Right forelimb (tissue), 1 donor: ENCODE measurements around the gene CACNA1S.

ENCODE experiments used
- DNase-seq: peaks from one replicate; pipeline ENCODE4 v3.0.0-alpha.2; 2018

Gene CACNA1S

DNA sequence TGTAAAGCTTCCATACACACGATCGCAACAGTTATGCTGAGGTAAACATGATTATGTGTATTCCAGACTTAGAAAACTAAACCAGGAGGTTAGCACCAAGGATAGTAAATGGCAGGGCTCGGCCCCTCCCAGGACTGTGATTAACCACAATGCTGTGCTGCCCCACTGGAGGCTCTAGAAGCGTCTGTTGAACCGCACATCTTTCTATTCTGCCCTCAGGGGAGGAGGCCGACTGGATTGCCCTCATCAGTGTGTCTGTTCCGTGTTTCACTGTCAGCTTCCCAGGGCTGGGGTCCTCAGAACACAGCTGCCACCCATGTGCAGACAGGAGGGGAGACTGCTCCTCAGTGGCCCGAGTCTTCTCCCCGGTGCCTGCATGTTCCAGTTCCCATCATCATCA lies 27.5 kb upstream of the CACNA1S start:
- DNase-seq: no peak

DNA sequence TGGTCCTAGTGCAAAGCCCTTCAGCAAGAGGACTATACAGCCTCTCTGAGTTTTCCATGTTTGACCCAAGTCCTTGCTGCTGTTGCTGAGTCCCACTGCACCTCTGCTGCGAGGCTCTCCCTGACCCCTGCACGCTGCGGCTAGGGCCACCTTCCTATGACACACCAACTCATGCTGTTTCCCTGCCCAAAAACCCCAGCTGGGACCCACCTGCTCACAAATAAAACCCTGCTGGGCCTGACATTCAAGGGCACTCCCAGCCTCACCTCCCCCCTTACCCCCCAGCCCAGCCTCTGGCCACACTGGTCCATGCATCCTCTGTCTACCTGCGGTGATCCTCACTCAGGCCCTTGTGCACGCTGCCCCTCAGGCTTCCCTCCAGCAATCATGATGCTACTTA lies 27.1 kb upstream of the CACNA1S start:
- no peak for DNase-seq

DNA sequence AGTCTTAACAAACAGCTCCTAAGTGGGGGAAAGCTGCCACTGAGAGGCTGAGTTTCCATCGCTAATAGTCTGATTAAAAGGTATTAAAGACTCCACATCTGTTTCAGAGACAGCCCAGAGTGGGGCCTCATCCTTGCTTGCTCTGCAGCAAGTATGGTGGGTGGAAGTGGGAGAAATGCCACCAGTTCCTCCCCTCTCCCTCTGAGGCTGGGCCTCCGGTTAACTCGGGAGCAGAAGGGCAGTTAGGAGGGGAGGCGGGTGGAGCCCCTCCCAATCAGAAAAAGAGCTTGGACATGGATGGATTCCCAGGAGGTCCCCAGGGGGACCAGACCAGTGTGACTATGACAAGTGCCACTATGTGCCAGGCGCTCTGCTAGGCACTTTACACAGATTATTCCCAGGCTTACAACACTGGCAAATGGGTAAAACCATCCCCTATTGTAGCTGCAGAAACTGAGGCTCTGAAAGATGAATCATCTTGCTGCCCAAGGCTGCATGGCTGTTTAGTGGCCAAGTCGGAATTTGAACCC lies 26.1 kb upstream of the CACNA1S start:
- DNase-seq: no peak

DNA sequence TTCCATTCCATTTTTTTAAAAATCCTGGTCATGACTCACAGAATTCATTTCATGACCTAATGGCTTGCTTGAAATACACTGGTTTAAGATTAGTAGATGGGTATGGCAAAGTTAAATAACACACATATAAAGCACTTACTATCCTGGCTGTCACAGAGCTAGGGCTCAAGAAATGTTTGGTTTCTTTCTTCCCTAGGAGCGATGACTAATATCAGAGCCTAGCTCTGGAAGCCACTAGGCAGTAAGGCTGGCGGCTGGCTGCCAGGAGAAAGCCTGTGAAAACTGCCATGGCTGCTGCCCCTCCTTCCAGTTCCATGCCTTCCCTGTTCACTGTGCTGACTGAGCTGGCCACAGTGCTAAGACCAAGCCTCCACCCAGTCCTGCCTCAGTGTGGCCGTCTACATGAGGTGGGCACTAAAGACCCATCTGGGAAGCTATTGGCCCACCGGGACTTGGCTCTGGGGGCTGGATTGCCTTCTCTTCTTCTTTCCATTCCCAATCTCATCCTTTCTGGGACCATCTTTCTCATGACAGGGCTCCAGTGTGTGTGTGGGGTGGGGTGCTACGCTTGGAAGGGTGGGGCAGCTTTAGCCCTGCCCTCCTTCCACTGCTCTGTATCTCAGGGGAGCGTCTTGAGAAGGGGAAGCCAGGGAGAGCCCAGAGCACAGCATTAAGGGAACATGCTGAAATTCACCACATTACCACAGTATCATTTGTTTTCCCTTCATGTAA lies 25.5 kb upstream of the CACNA1S start:
- no peak for DNase-seq

DNA sequence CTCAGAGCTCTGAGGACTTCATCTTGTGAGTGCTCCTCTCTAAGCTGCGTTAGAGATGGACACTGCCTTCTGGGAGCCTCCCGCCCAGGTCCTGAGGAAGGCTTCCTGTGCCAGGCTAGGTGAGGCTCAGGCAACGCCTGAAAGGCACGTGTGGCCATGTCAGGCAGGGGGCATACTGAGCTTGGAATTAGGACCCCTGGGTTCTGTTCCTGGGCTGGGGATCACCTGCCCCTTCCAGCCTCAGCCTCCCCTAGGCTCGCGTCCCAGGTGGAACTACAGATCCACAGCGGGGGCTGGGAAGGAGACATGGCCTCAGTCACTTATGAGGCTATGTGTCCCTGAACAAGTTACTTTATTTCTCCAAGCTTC lies 24.8 kb upstream of the CACNA1S start:
- no peak for DNase-seq

DNA sequence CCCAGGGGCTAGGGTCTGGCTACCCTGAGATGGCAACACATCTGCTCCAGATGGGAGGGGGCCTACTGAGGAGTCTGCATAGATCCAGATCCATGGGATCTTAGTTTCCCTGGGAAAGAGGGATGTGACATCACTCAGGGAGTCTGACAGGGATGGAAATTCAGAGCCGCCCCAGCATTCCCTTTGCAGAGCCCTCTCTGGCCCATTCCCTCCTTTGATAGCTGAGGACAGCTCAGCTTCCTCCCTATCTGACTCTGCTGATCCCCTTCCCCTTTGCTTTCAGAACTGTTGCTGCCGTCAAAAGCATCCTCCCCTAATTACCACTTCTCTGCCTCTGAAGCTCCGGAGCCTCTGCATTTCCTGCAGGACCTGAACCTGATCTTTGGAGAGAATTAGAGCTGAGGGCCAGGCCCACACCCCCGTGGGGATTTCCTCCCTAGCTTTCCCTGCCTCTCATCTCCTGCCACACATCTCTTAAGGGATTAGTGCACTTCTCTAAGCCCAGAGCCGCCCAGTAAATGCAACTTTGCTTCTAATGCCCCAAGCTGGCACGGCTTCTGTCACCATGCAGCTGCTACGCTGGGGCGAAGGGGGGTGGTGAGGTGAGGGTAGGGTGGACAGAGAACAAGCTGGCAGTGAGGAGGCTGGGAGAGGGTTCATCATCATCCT lies 24.3 kb upstream of the CACNA1S start:
- no peak for DNase-seq

DNA sequence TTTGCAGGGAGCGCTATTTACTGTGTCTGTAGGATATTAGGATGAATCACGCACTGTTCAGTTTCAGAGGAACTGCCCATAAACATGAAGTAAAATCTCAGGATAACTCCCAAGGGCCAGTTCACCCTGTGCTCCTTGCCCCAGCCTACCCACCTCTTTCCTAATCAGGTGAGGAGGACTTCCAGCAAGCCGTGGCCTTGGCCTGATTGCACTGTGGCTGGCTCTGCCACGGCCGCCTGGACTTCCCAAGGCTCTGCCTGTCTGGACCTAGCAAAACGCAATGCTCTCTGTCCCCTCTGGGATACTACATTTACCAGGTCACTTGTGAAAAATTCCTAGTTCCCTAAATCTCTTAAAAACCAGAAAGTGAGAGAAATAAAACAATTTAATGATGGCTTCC lies 22.2 kb upstream of the CACNA1S start:
- DNase-seq: no peak

DNA sequence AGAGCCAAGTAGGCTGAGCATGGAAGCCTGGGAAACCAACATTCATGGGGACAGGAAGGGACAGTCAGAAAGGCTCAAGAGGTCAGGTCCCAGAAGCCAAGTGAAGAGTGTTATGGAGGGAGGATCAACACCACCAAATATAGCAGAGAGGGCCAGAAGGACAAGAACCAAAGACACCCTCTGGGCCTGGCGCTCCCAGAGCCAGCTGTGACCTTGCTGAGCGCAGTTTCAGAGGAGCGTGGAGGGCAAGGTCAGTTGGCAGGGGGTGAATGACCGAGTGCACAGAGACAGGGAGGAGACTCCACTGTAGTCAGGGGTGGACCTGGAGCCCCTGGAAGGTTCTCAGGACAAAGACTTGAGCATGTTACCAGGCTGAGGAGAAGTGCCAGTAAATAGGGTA lies 19.2 kb upstream of the CACNA1S start:
- no peak for DNase-seq

DNA sequence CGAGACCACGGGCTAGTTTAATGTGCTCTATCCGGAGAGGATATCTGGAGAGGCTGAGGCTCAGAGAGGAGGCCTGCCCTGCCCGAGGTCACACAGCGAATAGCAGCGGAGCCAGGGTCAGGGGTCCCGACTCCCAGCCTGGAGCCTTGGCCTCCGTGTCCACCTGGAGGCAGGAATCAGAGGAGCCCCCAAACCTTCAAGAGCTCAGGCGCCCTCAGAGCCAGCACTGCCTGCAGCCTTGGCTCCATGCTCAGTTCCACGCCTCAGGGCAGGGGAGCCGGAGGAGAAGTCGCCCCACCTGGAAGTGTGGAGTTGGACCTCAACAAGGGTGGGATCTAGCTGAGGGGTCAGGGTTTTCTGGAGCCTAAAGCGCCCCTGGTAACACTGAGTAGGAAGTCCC lies 16.7 kb upstream of the CACNA1S start:
- DNase-seq: no peak

DNA sequence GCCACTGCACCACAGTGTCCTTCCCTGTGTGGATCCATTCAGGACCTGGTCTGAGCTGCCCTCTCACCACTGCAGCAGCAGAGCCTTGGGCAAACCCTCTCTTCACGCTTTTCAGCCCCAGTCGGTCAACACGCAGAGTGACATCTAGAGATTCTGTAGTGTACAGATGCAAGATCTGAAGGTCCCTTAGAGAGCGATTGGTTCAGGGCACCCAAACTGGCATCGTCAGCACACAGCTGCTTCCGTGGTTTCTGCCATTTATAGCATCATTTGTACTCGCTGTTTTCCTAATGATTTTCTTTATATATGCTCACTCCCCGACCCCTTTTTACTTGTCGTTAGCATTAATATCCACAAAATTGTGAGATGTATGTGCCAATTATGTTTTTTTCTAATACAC lies 16.2 kb upstream of the CACNA1S start:
- DNase-seq: no peak

DNA sequence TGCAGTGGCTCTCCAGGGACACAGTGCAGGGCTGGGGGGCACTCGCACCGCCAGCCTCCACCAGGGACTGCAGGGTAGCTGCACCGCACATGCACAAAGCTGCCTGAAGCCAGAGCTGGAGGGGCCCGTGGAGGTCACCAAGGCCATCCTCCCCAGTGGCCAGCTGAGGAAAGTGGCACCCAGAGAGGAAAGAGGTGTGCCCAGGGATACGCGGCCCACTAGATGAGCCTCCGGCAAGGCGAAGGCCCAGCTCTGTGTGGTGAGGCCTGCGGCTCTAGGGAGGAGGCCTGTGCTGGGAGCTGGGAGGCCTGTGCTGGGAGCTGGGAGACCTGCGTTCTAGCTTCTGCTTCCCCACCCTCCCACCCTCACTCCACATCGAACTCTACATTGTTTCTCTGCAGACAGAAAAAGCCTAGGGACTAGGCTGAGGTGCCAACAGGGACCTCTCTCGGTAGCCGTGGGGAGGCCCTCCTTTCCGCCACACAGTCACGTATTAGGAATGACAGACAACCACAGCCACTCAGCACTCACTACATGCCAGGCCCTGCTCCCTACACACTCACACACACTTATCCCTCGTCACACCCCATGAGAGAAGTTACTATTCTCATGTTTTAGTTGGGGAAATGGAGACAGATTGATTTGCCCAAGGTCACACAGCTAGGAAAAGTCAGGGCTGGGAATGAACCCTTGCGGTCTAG lies 15.7 kb upstream of the CACNA1S start:
- DNase-seq: no peak

DNA sequence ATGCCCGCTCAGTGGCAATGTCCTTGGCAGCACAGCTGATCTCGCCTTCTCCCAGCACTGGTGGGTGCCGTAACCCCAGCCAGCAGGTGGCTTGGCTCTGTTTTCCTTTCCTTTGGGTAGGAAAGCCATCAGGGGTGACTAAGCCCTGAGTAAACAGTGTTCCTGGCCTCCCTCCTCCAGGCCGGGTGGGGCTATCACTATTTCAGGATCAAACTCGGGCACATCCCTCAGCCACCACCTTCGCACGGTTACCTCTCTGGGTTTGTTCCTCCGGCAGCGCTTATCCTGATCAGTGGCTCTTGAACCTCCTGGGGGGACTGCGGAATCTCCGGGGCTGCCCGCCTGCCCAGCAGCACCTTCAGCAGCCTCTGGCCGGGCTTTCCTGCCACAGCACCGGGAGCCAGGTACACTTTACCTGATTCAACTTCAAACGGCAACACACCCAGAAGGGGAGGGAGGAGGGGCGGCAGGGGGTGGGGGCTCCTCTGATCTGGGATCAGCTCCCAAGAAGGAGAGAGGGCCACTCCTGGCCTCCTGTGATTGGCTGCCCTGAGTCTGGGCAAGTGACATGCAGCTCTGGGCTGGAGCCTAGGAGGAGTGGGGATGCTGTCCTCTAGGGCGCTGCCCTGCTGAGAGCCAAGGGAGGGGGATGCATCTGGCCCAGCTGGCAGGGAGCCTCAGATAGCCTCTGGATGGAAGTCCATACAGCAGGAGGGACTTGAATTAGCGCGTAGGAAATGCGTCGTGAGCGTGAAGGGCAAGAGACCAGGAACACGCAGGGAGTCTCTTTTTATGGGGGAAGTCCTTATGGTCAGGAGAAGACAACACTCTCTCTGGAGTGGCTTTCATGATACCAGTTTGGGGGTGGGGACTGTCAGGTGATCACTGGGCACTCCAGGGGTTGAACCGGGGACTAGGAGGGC lies 14.9 kb upstream of the CACNA1S start, which contains the start of gene ASCL5:
Gene ASCL5, minus strand, starts transcription at position 353 of the 923 bp plus-strand sequence. CDS start 11,812 bp downstream, outside the sequence.
- DNase-seq: no peak

DNA sequence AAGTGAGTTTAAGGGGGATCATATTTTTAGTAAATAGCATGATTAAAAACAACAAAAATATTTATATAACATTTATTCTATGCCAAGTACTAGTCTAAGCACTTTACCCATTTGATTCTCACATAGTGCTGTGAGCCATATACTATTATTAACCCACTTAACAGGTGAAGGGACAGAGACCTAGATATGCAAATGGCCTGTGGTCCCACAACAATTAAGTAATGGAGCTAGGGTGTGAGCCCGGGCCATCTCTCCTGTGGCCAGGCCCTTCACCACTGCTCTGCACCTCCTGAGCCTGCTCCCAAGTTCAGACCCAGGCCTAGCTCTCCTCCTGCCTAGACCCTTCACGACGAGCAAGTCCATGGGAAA lies 14.2 kb upstream of the CACNA1S start:
- no peak for DNase-seq

DNA sequence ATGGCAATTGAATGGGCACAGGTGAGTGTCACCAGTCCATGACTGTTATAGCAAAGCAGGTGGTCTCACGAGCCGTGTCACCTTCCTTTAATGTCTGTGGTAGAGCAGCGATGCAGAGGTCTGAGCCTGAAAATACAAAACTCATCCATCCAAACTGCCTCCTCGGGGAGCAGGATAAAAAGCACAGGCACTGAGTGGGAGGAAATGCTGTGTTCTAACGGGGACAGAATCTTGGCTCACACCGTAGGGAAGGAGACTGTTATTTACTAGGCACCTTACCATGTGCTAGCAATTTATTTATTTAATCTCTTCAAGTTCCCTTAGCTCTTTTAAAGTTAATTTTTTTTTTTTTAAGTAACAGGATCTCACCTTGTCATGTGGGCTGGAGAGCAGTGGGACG lies 13.6 kb upstream of the CACNA1S start:
- DNase-seq: no peak

DNA sequence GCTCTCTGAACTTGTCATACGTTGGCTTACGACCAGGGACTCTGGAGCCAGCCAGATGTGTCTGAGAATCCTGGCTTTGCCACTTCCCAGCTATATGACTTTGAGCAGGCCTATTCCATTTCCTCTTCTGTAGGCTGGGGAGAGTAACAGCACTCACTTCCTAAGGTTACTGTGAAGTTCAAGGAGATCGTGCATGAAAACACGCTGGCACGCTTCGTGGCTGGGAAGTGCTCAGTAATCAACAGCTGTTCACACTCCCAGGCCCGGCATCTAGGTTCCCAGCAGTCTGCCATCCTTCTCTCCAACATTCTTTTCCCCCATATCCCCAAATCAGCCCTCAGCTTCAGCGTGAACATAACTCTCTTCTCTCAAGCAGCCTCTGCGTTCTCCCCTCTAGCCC lies 12.8 kb upstream of the CACNA1S start:
- DNase-seq: no peak

DNA sequence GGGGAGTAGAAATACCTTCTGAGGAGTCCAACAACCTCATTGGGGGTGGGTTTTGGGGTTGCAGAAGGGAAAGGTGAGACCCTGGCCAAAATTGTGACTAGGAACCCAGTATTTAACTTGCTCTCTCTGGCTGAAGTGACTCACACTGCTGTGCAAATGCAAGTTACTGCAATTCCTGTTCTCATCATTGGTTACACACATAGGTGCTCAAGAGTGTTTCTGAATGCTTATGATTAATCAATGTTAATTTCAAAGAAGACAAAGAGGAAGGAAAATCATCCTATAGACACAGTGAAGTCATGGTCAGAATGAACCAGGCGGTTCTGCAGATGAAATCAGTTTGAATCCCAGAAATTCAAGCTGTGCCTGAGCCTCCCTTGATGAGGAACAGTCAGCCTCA lies 11.6 kb upstream of the CACNA1S start:
- DNase-seq: no peak

DNA sequence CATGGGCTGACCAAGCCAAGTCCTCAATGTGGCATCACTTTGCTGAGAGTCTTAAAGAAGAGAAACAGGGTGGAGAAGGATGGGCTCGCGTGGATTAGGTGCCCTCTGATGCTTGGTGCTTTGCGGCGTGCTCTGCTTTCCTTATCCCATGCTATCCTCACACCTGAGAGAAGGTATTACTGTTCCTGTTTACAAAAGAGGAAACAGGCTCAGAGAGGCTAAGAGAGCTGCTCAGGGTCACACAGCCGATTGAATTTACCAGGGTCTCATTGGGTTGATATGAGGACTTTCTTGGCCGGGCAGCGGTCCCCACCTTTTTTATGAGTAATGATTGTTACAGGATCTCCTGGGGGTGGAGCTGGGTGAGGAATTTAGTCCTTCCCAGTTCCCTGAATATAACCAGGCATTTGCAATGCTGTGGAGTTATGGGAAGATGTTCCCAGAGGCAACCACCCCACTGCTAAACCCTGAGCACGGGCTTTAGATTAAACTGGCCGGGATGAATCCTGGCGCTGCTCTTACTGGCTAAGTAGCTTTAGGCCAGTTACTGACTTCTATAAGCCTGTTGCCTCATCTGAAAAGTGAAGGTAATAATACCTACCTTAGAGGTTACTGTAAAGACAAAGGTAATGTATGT lies 10.2 kb upstream of the CACNA1S start:
- DNase-seq: no peak

DNA sequence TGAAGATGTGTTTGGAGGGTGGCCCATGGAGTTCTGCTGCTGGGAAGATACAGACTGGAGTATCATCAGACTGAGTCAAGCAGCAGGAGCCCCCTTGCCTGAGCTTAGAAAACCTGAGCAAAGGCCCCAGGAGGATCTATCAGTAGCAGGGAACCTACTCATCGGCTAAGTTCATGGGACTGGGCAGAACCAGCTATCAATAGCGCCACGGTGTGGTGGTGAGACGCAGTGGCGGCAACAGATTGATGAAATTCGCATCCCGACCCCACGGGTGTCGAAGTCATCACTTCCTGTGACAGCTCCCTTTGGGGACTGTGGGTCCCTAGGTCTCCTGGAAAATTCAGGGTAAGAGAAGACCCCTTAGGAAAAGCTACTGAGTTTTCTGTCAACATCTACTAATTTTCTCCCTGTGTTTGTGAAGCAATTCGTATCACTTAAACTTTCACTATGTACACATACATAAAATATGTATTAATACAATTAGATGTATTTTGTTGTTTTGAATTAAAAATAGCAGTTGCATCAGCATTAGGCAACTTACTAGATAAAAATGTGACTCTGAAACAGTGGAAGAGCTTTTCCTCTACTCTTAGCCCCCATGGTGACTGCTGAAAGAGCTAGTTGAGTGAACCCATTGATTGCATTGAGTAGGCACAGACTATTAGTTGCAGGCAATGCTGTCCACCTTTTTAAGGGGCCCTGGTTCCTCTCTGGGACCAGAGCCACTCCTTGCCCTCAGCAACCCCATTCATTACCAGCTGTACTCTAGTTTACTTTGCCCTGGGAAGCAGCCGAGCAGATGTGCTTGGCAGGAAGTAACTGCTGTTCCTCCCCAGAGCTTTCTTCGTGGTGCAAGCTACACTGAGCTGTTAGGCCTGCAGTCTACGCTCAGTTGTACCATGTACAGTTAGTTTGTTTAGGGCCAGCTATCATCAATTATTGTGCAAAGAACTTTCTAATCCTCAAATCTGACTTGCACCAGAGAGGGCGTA lies 7.3 kb upstream of the CACNA1S start:
- no peak for DNase-seq

DNA sequence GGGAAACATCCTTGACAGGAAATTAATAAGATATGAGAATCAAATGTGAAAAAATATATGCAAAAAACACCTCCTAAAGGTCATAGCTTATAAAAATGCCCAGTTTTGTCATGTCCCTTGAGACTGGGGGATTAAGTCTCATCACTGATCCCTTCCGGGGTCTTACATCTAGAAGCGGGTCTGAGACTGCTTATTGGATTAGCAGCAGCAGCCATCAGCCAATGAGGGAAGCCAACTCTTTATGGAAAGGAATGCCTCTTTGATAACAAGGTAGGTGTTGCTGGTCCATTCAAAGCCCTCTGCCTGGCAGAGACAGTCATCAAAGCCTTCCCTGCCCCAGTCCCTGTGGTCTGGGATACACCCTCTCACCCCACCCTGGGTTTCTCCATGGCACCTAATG lies 3.9 kb upstream of the CACNA1S start:
- DNase-seq: no peak

DNA sequence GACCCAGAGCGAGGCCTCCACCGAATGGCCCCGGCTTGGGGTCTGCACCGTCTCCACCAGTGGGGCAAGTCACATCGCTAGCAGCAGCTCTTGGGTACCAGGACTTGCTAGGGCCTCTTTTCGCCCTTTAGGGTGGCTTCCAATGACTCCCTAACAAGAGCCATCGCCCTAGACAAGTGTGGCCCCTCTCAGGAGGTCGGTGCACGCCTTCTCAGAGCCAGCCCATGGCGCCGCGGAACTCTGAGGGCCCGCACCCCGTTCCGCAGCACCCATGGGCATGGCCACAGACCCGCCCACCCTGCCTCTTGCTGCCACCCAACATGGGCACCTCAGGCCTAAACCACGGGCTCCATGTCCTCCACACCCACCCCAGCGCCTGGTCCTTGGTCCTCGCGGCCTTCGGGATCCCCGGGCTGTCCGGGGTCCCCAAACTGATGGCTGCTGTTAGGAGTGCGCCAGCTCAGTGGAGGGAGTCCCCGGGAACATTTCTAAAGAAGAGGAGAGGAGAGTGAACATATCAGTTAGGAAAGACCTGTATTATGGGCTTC lies 3.2 kb upstream of the CACNA1S start:
- DNase-seq: no peak
